ENCODE results near the gene MYH7. TPM values are rescaled to one million over a fixed set of nuclear protein-coding genes. Genes with fewer than 3 reads are reported as not detected.

The MYH7 gene
- total and polyA plus RNA-seq, 3 donors from 2014 or later, result 0.87 to 51.3 (median 1.3) TPM

- DNase-seq, result peak; percentile 72
- H3K27ac ChIP-seq, result peak overlapping the region; percentile 94 to 95
- TF ChIP-seq POLR2A (IDR thresholded peaks at IDR 0.05), result no peak
- TF ChIP-seq, protein P1, sequence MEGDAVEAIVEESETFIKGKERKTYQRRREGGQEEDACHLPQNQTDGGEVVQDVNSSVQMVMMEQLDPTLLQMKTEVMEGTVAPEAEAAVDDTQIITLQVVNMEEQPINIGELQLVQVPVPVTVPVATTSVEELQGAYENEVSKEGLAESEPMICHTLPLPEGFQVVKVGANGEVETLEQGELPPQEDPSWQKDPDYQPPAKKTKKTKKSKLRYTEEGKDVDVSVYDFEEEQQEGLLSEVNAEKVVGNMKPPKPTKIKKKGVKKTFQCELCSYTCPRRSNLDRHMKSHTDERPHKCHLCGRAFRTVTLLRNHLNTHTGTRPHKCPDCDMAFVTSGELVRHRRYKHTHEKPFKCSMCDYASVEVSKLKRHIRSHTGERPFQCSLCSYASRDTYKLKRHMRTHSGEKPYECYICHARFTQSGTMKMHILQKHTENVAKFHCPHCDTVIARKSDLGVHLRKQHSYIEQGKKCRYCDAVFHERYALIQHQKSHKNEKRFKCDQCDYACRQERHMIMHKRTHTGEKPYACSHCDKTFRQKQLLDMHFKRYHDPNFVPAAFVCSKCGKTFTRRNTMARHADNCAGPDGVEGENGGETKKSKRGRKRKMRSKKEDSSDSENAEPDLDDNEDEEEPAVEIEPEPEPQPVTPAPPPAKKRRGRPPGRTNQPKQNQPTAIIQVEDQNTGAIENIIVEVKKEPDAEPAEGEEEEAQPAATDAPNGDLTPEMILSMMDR (IDR thresholded peaks at IDR 0.05), result no peak
- H3K36me3 ChIP-seq (ENCODE audit: low read depth, missing control alignments), result no peaks in the 10 kb centered on the region
- intact Hi-C loops (cut with DNase I; ENCODE audit: low total_unique reads), result no loop called here
- no peaks in the 10 kb centered on the region for H3K27me3 ChIP-seq
- no peaks in the 10 kb centered on the region for H3K9me3 ChIP-seq
- 6 to 13% methylated on average over 9 to 34 of the region's 34 CpGs for WGBS, 2 donors
- peaks cover 9% of the 10 kb centered on the region for H3K4me1 ChIP-seq
- peak overlapping the region; percentile 60 to 70 for H3K4me3 ChIP-seq
Observed at GRCh38 chr14:23366426-23366921, 69.0 kb downstream of the MYH7 start.

DNA sequence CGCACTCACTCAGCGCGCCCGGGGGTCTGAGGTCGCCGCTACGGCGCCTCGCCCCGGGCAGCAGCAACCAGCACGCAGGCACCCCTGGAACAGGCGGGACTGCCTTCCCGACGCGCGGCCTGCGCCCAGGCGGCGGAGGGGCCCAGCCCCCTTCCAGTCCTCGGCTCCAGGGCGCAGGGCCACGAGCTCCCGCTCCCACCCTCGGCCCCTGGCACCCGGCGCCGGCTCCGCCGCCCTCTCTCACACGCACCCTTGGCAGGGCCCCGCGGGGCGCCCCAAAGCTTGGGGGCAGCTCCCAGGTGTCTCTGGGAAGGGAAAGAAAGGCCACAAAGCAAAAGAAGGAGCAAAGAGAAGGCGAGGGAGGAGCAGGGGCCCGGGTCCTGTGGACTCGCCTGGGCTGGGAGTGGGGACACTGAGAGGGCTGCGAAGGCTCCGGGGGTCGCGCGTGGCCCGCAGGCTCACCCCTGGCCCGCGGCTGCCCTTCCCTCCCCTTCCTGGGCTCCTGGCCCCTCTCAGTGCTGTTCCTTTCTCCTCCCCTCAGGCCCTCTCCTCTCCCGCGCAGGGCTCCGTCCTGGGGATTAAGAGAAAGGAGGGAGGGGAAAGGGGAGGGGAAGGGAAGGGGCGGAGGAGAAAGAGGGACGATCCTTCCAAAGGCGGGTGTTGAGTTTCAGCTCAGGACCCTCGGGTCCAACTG is 69.6 kb downstream of the MYH7 start:
- no peaks in the 10 kb centered on the region for H3K9me3 ChIP-seq
- intact Hi-C loops (cut with DNase I; ENCODE audit: low total_unique reads), result no loop called here
- peak overlapping the region; percentile 60 to 70 for H3K4me3 ChIP-seq
- H3K4me1 ChIP-seq, result peaks cover 9% of the 10 kb centered on the region
- H3K27me3 ChIP-seq, result no peaks in the 10 kb centered on the region
- TF ChIP-seq POLR2A (IDR thresholded peaks at IDR 0.05), result no peak
- TF ChIP-seq, protein P1 (IDR thresholded peaks at IDR 0.05), result no peak
- H3K27ac ChIP-seq, result peak overlapping the region; percentile 94 to 95
- peak; percentile 67 for DNase-seq
- 2 to 4% methylated on average over 15 to 45 of the region's 51 CpGs for WGBS, 2 donors
- H3K36me3 ChIP-seq (ENCODE audit: low read depth, missing control alignments), result no peaks in the 10 kb centered on the region

GRCh38 chr14:23365036-23365731 is 70.3 kb downstream of the MYH7 start, which contains the start of gene EFS:
Gene EFS, minus strand, starts transcription at chr14:23365172. Its CDS starts 147 bp downstream, at chr14:23365025.
- Histone ChIP-seq H3K36me3 (ENCODE audit: low read depth, missing control alignments) (no peaks in the 10 kb centered on the region), H3K4me1 (peaks cover 9% of the 10 kb centered on the region), H3K27ac (peak within 1 kb of the TSS; percentile 94 to 95), H3K4me3 (peak within 1 kb of the TSS; percentile 60 to 70), H3K27me3 (no peaks in the 10 kb centered on the region), H3K9me3 (no peaks in the 10 kb centered on the region)
- intact Hi-C loops (cut with DNase I; ENCODE audit: low total_unique reads), result no loop called here
- 3% methylated on average over 24 to 34 of the region's 74 CpGs for WGBS, 2 donors
- DNase-seq, result peak; percentile 37
- TF ChIP-seq POLR2A (IDR thresholded peaks at IDR 0.05), result no peak
- TF ChIP-seq, protein P1 (IDR thresholded peaks at IDR 0.05), result no peak

DNA sequence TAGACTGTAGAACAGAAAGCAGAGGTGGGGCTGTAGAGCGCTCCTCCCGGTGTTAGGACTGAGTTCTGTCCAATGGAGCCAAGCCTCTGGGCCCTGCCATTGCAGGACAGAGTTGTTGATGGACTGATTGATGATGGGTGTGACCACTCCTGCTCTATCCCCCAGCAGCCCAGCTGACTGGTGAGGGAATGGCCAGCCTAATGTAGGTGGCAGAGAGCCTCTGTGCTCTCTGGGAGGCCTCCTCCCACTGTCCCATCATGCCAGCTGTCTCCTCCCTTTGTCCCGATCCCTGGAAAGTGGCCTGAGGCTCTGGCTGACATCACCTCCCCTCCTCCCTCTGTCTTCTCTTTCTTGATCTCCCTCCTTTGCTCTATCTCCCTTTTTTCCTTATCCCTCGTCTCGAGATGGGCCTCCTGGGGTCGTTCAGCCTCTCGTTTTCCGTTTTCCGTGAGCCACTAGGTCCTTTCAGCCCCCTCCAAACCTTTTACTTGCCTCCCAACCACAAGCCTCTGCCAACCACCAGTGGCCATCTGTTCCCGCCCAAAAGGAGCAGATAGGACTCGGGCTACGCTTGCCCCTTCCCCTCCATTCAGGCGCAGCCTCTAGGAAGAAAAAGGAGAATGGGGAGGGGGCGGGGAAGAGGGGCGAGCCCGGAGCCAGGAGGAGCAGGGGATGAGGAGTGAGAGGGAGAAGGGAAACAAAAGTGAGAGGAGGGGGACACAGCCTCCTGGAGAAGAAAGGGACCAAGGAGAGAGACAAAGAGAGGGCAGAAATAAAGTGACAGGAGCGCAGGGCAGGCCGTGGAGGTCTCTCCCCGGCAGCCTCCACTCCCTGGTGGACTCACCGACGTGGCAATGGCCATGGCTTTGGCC is 71.1 kb downstream of the MYH7 start:
- H3K27ac ChIP-seq, result peak overlapping the region; percentile 94 to 95
- WGBS, 2 donors, result 17 to 19% methylated on average over 21 of the region's 21 CpGs
- peak overlapping the region; percentile 60 to 70 for H3K4me3 ChIP-seq
- no peaks in the 10 kb centered on the region for H3K27me3 ChIP-seq
- no peaks in the 10 kb centered on the region for H3K36me3 ChIP-seq (ENCODE audit: low read depth, missing control alignments)
- H3K4me1 ChIP-seq, result peaks cover 9% of the 10 kb centered on the region
- no peak for DNase-seq
- intact Hi-C loops (cut with DNase I; ENCODE audit: low total_unique reads), result no loop called here
- TF ChIP-seq POLR2A (IDR thresholded peaks at IDR 0.05), result no peak
- TF ChIP-seq, protein P1 (IDR thresholded peaks at IDR 0.05), result no peak
- no peaks in the 10 kb centered on the region for H3K9me3 ChIP-seq

MicroRNA genes within 50 kb of the gene (microRNA counts, 767-probe panel; counts per million panel counts)
- microRNA hsa-miR-208a (0 to 152 counts per million in 2 donors), microRNA hsa-miR-208b (0 to 152 counts per million in 2 donors)

Small RNA genes lying within 50 kb of the gene (microRNA-seq; reads per million reads assigned to microRNA genes)
- gene MIR208A (ENCODE audit: borderline number of aligned reads in 2 of 2, borderline replicate concordance in 1 of 2), result 0 reads per million in 2 donors
- 4.1 to 9.0 reads per million in 2 donors for gene MIR208B (ENCODE audit: borderline number of aligned reads in 2 of 2, borderline replicate concordance in 1 of 2)

Small RNA genes lying within 50 kb of the gene (small RNA-seq; reads per million reads assigned to genes)
- gene MIR208A, result 0 reads per million in 2 donors
- 0 reads per million in 2 donors for gene MIR208B

Other genes starting within 250 kb of the MYH7 start
- gene RNF212B, start 197.7 kb downstream of the MYH7 start, total RNA-seq, result 10 to 100 TPM in 1 of 2 donors, 1 to 10 TPM in 1; 5.4 to 23.2 TPM
- gene RNF212B, start 197.7 kb downstream of the MYH7 start, polyA plus RNA-seq (ENCODE audit: insufficient read depth, low read depth, low replicate concordance), result 18.3 TPM
- gene HOMEZ, start 149.5 kb downstream of the MYH7 start, total RNA-seq, result 10 to 100 TPM; 31.7 to 37.7 TPM
- 71.6 TPM for gene HOMEZ, start 149.5 kb downstream of the MYH7 start, polyA plus RNA-seq (ENCODE audit: insufficient read depth, low read depth, low replicate concordance)
- 10 to 100 TPM; 30.4 to 43.5 TPM for gene PPP1R3E, start 132.8 kb downstream of the MYH7 start, total RNA-seq
- 39.2 TPM for gene PPP1R3E, start 132.8 kb downstream of the MYH7 start, polyA plus RNA-seq (ENCODE audit: insufficient read depth, low read depth, low replicate concordance)
- gene BCL2L2, start 128.8 kb downstream of the MYH7 start, total RNA-seq, result 10 to 100 TPM; 78.0 to 85.1 TPM
- gene BCL2L2, start 128.8 kb downstream of the MYH7 start, polyA plus RNA-seq (ENCODE audit: insufficient read depth, low read depth, low replicate concordance), result 46.8 TPM
- gene PABPN1, start 114.2 kb downstream of the MYH7 start, total RNA-seq, result 100 to 1,000 TPM; 194 TPM
- 222 TPM for gene PABPN1, start 114.2 kb downstream of the MYH7 start, polyA plus RNA-seq (ENCODE audit: insufficient read depth, low read depth, low replicate concordance)
- gene SLC22A17, start 82.8 kb downstream of the MYH7 start, total RNA-seq, result 10 to 100 TPM; 56.6 to 93.8 TPM
- gene SLC22A17, start 82.8 kb downstream of the MYH7 start, polyA plus RNA-seq (ENCODE audit: insufficient read depth, low read depth, low replicate concordance), result 37.3 TPM
- 10 to 100 TPM in 1 of 2 donors, 1 to 10 TPM in 1; 7.6 to 10.3 TPM for gene EFS, start 70.5 kb downstream of the MYH7 start, total RNA-seq
- gene EFS, start 70.5 kb downstream of the MYH7 start, polyA plus RNA-seq (ENCODE audit: insufficient read depth, low read depth, low replicate concordance), result 10.5 TPM
- gene IL25, start 62.9 kb downstream of the MYH7 start, total RNA-seq, result under 1 TPM; 0.39 to 0.68 TPM
- 0.83 TPM for gene IL25, start 62.9 kb downstream of the MYH7 start, polyA plus RNA-seq (ENCODE audit: insufficient read depth, low read depth, low replicate concordance)
- under 1 TPM; 0.55 to 0.81 TPM for gene CMTM5, start 58.6 kb downstream of the MYH7 start, total RNA-seq
- 0.84 TPM for gene CMTM5, start 58.6 kb downstream of the MYH7 start, polyA plus RNA-seq (ENCODE audit: insufficient read depth, low read depth, low replicate concordance)
- under 1 TPM; 0.12 to 0.39 TPM for gene MYH6, start 27.4 kb downstream of the MYH7 start, total RNA-seq
- 0.44 TPM for gene MYH6, start 27.4 kb downstream of the MYH7 start, polyA plus RNA-seq (ENCODE audit: insufficient read depth, low read depth, low replicate concordance)
- 10 to 100 TPM; 47.5 to 48.7 TPM for gene NGDN, start 34.0 kb upstream of the MYH7 start, total RNA-seq
- gene NGDN, start 34.0 kb upstream of the MYH7 start, polyA plus RNA-seq (ENCODE audit: insufficient read depth, low read depth, low replicate concordance), result 57.9 TPM
- 10 to 100 TPM in 1 of 2 donors, 1 to 10 TPM in 1; 9.2 to 21.2 TPM for gene ZFHX2, start 116.1 kb upstream of the MYH7 start, total RNA-seq
- 34.3 TPM for gene ZFHX2, start 116.1 kb upstream of the MYH7 start, polyA plus RNA-seq (ENCODE audit: insufficient read depth, low read depth, low replicate concordance)
- gene THTPA, start 120.6 kb upstream of the MYH7 start, total RNA-seq, result 10 to 100 TPM; 25.1 to 34.9 TPM
- 60.3 TPM for gene THTPA, start 120.6 kb upstream of the MYH7 start, polyA plus RNA-seq (ENCODE audit: insufficient read depth, low read depth, low replicate concordance)
- 10 to 100 TPM; 76.9 to 83.4 TPM for gene AP1G2, start 132.1 kb upstream of the MYH7 start, total RNA-seq
- 33.6 TPM for gene AP1G2, start 132.1 kb upstream of the MYH7 start, polyA plus RNA-seq (ENCODE audit: insufficient read depth, low read depth, low replicate concordance)
- 1 to 10 TPM; 3.6 to 3.9 TPM for gene JPH4, start 143.1 kb upstream of the MYH7 start, total RNA-seq
- 3.4 TPM for gene JPH4, start 143.1 kb upstream of the MYH7 start, polyA plus RNA-seq (ENCODE audit: insufficient read depth, low read depth, low replicate concordance)
- 1 to 10 TPM; 3.3 to 6.1 TPM for gene DHRS2, start 200.7 kb upstream of the MYH7 start, total RNA-seq
- gene DHRS2, start 200.7 kb upstream of the MYH7 start, polyA plus RNA-seq (ENCODE audit: insufficient read depth, low read depth, low replicate concordance), result 4.1 TPM